HG03280 (cell line): Measurements from ENCODE around the gene RAVER1.
"Not testable (repeated sequence)": the region's sequence is repeated elsewhere in the genome, so short reads cannot be mapped to it uniquely, and the experiment has no call there.

Source experiments
- ATAC-seq: cut with Tn5 transposase; IDR thresholded peaks from one replicate; pipeline ENCODE4 v1.9.1; 2021; ENCODE audit warnings: mild to moderate bottlenecking, moderate library complexity; ENCODE audit not compliant: unreplicated experiment

Gene RAVER1

GRCh38 chr19:10291554-10292205 lies 41.6 kb downstream of the RAVER1 start:
- ATAC-seq = peak; percentile 1

GRCh38 chr19:10290876-10291553 lies 42.3 kb downstream of the RAVER1 start:
- ATAC-seq = no peak

GRCh38 chr19:10290357-10290875 lies 42.9 kb downstream of the RAVER1 start:
- ATAC-seq = no peak

GRCh38 chr19:10289836-10290356 lies 43.4 kb downstream of the RAVER1 start, which contains the start of gene ICAM5:
Gene ICAM5, plus strand, starts transcription at chr19:10289952. Its CDS starts 92 bp downstream, at chr19:10290044.
- no peak for ATAC-seq

GRCh38 chr19:10289167-10289835 lies 44.0 kb downstream of the RAVER1 start:
- ATAC-seq = peak; percentile 30

GRCh38 chr19:10288662-10289166 lies 44.6 kb downstream of the RAVER1 start:
- ATAC-seq = no peak

- ATAC-seq = no peak
These were observed 46.3 kb downstream of the RAVER1 start, which contains the start of gene ICAM4 for GRCh38 chr19:10286803-10287737. Gene ICAM4, plus strand, starts transcription at chr19:10286955. Its CDS starts 58 bp downstream, at chr19:10287013.

GRCh38 chr19:10285393-10285792 lies 47.9 kb downstream of the RAVER1 start:
- ATAC-seq = no peak

GRCh38 chr19:10284960-10285278 lies 48.4 kb downstream of the RAVER1 start:
- ATAC-seq = no peak

GRCh38 chr19:10284065-10284959 lies 49.0 kb downstream of the RAVER1 start:
- no peak for ATAC-seq

- ATAC-seq = no peak
These were observed 49.8 kb downstream of the RAVER1 start for GRCh38 chr19:10283301-10284064.

GRCh38 chr19:10282043-10282442 lies 51.3 kb downstream of the RAVER1 start:
- not testable (repeated sequence) for ATAC-seq

- no peak for ATAC-seq
These were observed 53.4 kb downstream of the RAVER1 start for GRCh38 chr19:10279737-10280442.

GRCh38 chr19:10278935-10279334 lies 54.4 kb downstream of the RAVER1 start:
- no peak for ATAC-seq

GRCh38 chr19:10277795-10278589 lies 55.3 kb downstream of the RAVER1 start:
- ATAC-seq = no peak

- no peak for ATAC-seq
These were observed 58.7 kb downstream of the RAVER1 start for GRCh38 chr19:10274589-10274988.

- ATAC-seq = no peak
These were observed 61.7 kb downstream of the RAVER1 start for GRCh38 chr19:10271543-10272086.
